Fibroblast of the aortic adventitia (primary cell): ENCODE data around the gene EPC2. TPM values are rescaled to one million over a fixed set of nuclear protein-coding genes. Genes with fewer than 3 reads are reported as not detected.
"Not testable (repeated sequence)": the region's sequence is repeated elsewhere in the genome, so short reads cannot be mapped to it uniquely, and the experiment has no call there.

ENCODE experiments used
- DNase-seq: peaks from one replicate; pipeline ENCODE4 v3.0.0-alpha.2; 2010; ENCODE audit warnings: low read depth
- H3K4me3 ChIP-seq: 2 replicates; pipeline ENCODE4 v1.5.1; 2011; ENCODE audit warnings: low read depth, mild to moderate bottlenecking, control low read depth, low read length, moderate library complexity
- CTCF ChIP-seq: IDR thresholded peaks from 2 replicates; pipeline ENCODE4 v1.5.1; 2011; ENCODE audit warnings: mild to moderate bottlenecking, low read length, control low read depth, inconsistent platforms; ENCODE audit not compliant: insufficient read depth
- total RNA-seq: library from RNA; depleted of rRNA; stranded (reverse); fragments of >200 nt; gene quantifications from 2 replicates; pipeline ENCODE4 v1.2.3, GENCODE V29; 2012; ENCODE audit warnings: low replicate concordance

The EPC2 gene
- total RNA-seq, 1 donor = 31.7 TPM

- H3K4me3 ChIP-seq = no peak overlapping the region
- no peak for TF ChIP-seq CTCF
- no peak for DNase-seq
These were observed 14.5 kb downstream of the EPC2 start for GRCh38 chr2:148658807-148659722.

- TF ChIP-seq CTCF = no peak
- DNase-seq = no peak
- no peak overlapping the region for H3K4me3 ChIP-seq
These were observed 16.4 kb downstream of the EPC2 start for GRCh38 chr2:148660999-148661398.

- H3K4me3 ChIP-seq = not testable (repeated sequence)
These were observed 17.8 kb downstream of the EPC2 start for GRCh38 chr2:148662332-148662731.

GRCh38 chr2:148664229-148664628 is 19.7 kb downstream of the EPC2 start:
- TF ChIP-seq CTCF = no peak
- no peak overlapping the region for H3K4me3 ChIP-seq
- DNase-seq = no peak

More at GRCh38 chr2:148662332-148662731, 17.8 kb downstream of the EPC2 start:
- not testable (repeated sequence) for DNase-seq

GRCh38 chr2:148666555-148666954 is 22.0 kb downstream of the EPC2 start:
- TF ChIP-seq CTCF = no peak
- DNase-seq = no peak
- no peak overlapping the region for H3K4me3 ChIP-seq

- no peak for DNase-seq
These were observed 22.7 kb downstream of the EPC2 start for GRCh38 chr2:148667113-148667836.

More at GRCh38 chr2:148667113-148667836, 22.7 kb downstream of the EPC2 start:
- TF ChIP-seq CTCF = no peak
- no peak overlapping the region for H3K4me3 ChIP-seq
